CD4-positive, alpha-beta T cell (primary cell): ENCODE data around the gene ARFGEF2. TPM values are rescaled to one million over a fixed set of nuclear protein-coding genes. Genes with fewer than 3 reads are reported as not detected.

Experiments
- ATAC-seq: fragments of 200-7000 bp; cut with Tn5 transposase; one replicate; pipeline ENCODE4 v1.10.0; 2022; ENCODE audit warnings: mild to moderate bottlenecking; ENCODE audit not compliant: poor library complexity
- CTCF ChIA-PET: fragments of 350-600 bp; sonication (Branson Sonifier 250); formaldehyde crosslinking; loops from one replicate; lab custom pipeline; 2021; ENCODE audit warnings: antibody characterized with exemption, inconsistent platforms; lab: Charles Lee
- POLR2A ChIA-PET: fragments of 350-600 bp; sonication (Branson Sonifier 250); formaldehyde crosslinking; loops from one replicate; lab custom pipeline; 2021; ENCODE audit warnings: antibody characterized with exemption, inconsistent platforms; lab: Charles Lee
- DNase-seq, 14 experiments: peaks; one replicate each; pipeline ENCODE4 v3.0.0-alpha.2; 2013 to 2020; ENCODE audit warnings: mixed read lengths in 2 of 14
- H3K27ac ChIP-seq, 2 donors: one replicate each; pipeline versions ENCODE4 v1.5.1 to v1.7.0; 2013; ENCODE audit warnings: low read length in 2 of 2, low read depth in 1 of 2, mild to moderate bottlenecking in 1 of 2
- H3K27me3 ChIP-seq, 2 experiments: 1 replicate in 1 of 2; 2 replicates in 1 of 2; pipeline versions ENCODE4 v1.6.1 to v1.7.0; 2013; ENCODE audit warnings: low read length in 2 of 2, control low read depth in 1 of 2, mild to moderate bottlenecking in 1 of 2, moderate library complexity in 1 of 2; ENCODE audit not compliant: insufficient read depth in 2 of 2, control insufficient read depth in 1 of 2
- H3K36me3 ChIP-seq: one replicate; pipeline ENCODE4 v1.6.1; 2013; ENCODE audit warnings: low read length, control low read depth; ENCODE audit not compliant: insufficient read depth
- H3K4me1 ChIP-seq: one replicate; pipeline ENCODE4 v1.6.1; 2013; ENCODE audit warnings: low read length, control low read depth; ENCODE audit not compliant: insufficient read depth
- H3K4me3 ChIP-seq: one replicate; pipeline ENCODE4 v1.5.1; 2013; ENCODE audit warnings: mild to moderate bottlenecking, low read length, moderate library complexity
- H3K9me3 ChIP-seq, 2 experiments: 1 replicate in 1 of 2; 2 replicates in 1 of 2; pipeline versions ENCODE4 v1.6.1 to v1.7.0; 2013; ENCODE audit warnings: low read length in 2 of 2, mild to moderate bottlenecking in 2 of 2, control low read depth in 1 of 2, moderate library complexity in 1 of 2; ENCODE audit not compliant: control insufficient read depth in 1 of 2, insufficient read depth in 1 of 2
- H3K27ac Mint-ChIP-seq: one replicate; pipeline ENCODE4 v1.8.0; 2020; ENCODE audit warnings: mixed read lengths
- H3K27me3 Mint-ChIP-seq: one replicate; pipeline ENCODE4 v1.8.0; 2021; ENCODE audit warnings: mixed read lengths
- H3K36me3 Mint-ChIP-seq: one replicate; pipeline ENCODE4 v1.8.0; 2021; ENCODE audit warnings: low read depth, mixed read lengths
- H3K4me1 Mint-ChIP-seq: one replicate; pipeline ENCODE4 v1.8.0; 2021; ENCODE audit warnings: low read depth, mixed read lengths
- H3K4me3 Mint-ChIP-seq: one replicate; pipeline ENCODE4 v1.8.0; 2020; ENCODE audit warnings: mild to moderate bottlenecking, mixed read lengths
- H3K9me3 Mint-ChIP-seq: one replicate; pipeline ENCODE4 v1.8.0; 2020; ENCODE audit warnings: mixed read lengths
- CTCF ChIP-seq: fragments of 200-600 bp; IDR thresholded peaks from one replicate; pipeline ENCODE4 v1.8.0; 2022; ENCODE audit warnings: antibody characterized with exemption, mild to moderate bottlenecking
- intact Hi-C, 2 experiments: fragments of 100-400 bp; cut with DNase I in 1 of 2; cut with micrococcal nuclease in 1 of 2; formaldehyde crosslinking; loops; one replicate each; pipeline versions ENCODE4 v1.15.1 to v1.9.0; 2023 to 2025; cut with DNase I, micrococcal nuclease
- total RNA-seq, 174 experiments: library from RNA in 2 of 174; stranded (reverse) in 2 of 174; gene quantifications; one replicate each; pipeline ENCODE4 v1.2.3 and lab custom pipeline; 2021 to 2026

The ARFGEF2 gene
- total RNA-seq, 2 experiments from 2014 or later: 23.0 to 23.4 TPM

DNA sequence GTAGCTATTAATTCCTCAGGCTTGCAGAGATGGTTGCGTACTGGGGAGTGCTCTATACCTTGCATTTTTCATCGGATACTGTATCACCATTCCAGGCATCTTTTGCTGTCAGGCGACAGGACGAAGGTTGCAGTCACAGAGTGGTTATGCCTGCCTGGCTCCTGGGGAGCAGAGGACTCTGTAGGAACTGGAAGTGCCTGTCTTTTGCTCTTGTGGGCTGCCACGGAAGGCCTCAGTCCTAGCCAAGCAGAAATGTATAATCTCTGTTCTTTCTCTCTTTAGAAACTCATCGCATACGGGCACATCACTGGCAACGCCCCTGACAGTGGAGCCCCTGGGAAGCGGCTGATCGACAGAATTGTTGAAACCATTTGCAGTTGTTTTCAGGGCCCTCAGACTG is 29.5 kb downstream of the ARFGEF2 start:
- Mint-ChIP-seq H3K4me1 (no peaks in the 10 kb centered on the region), H3K9me3 (no peaks in the 10 kb centered on the region), H3K4me3 (no peak overlapping the region), H3K36me3 (peaks cover 84% of the 10 kb centered on the region), H3K27ac (no peak overlapping the region), H3K27me3 (no peaks in the 10 kb centered on the region)
- H3K27me3 ChIP-seq: no peaks in the 10 kb centered on the region
- intact Hi-C loops: no loop called here
- H3K36me3 ChIP-seq: peaks cover 72% of the 10 kb centered on the region
- no peak for ATAC-seq
- H3K4me1 ChIP-seq: no peaks in the 10 kb centered on the region
- CTCF ChIA-PET: interaction anchor here (1.6 kb wide), 1 partner anchor 293 kb away, joined by 5 read pairs; no protein-coding TSS in a partner anchor
- no peak overlapping the region for H3K4me3 ChIP-seq
- no peak overlapping the region for H3K27ac ChIP-seq
- no peaks in the 10 kb centered on the region for H3K9me3 ChIP-seq
- POLR2A ChIA-PET: no interaction called here
- TF ChIP-seq CTCF: no peak
- DNase-seq: no peak

DNA sequence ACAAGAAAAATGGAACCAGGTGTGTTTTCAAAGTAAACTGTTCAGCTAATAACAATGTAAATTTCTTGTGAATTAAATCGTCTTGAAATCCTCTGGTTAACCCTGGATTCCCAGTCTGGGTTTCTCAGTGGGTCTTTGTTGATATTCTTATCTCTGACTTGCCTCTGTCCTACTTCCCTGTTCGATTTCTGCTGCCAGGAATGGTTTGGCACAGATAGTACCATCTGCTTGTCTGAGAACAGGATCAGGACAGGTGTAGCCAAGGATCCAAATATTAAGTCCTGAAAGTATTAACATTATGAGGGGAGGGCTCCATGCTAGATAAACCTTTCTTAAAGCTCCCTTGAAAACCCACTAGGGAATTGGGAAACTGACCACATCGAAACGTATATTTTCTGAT is 30.1 kb downstream of the ARFGEF2 start:
- no peaks in the 10 kb centered on the region for H3K27me3 Mint-ChIP-seq
- no peak overlapping the region for H3K4me3 Mint-ChIP-seq
- Histone ChIP-seq H3K4me3 (no peak overlapping the region), H3K4me1 (no peaks in the 10 kb centered on the region), H3K9me3 (no peaks in the 10 kb centered on the region), H3K27me3 (no peaks in the 10 kb centered on the region), H3K27ac (no peak overlapping the region), H3K36me3 (peaks cover 77% of the 10 kb centered on the region)
- no peaks in the 10 kb centered on the region for H3K4me1 Mint-ChIP-seq
- TF ChIP-seq CTCF: no peak
- no peak overlapping the region for H3K27ac Mint-ChIP-seq
- POLR2A ChIA-PET: no interaction called here
- CTCF ChIA-PET: no interaction called here
- H3K36me3 Mint-ChIP-seq: peaks cover 84% of the 10 kb centered on the region
- ATAC-seq (no peak), DNase-seq (no peak)
- H3K9me3 Mint-ChIP-seq: no peaks in the 10 kb centered on the region
- intact Hi-C loops: no loop called here

DNA sequence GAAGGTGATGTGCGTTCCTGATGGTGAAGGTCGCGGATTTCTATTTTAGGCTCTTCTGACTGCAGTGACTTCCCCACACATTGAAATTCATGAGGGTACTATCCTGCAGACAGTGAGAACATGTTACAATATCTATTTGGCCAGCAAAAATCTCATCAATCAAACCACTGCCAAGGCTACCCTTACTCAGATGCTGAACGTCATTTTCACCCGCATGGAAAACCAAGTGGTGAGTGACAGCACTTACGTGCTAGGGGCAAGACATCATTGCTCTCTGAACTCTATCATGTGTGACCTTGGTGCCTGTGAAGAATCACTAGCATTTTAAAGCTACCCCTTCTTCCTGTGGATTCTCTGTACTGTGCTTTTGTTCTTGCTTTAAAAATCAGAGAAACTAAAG is 31.1 kb downstream of the ARFGEF2 start:
- peaks cover 94% of the 10 kb centered on the region for H3K36me3 Mint-ChIP-seq
- DNase-seq: no peak
- H3K27me3 ChIP-seq: no peaks in the 10 kb centered on the region
- intact Hi-C loops: no loop called here
- no peak overlapping the region for H3K4me3 ChIP-seq
- H3K27ac ChIP-seq: no peak overlapping the region
- H3K36me3 ChIP-seq: peaks cover 87% of the 10 kb centered on the region
- ATAC-seq: no peak
- H3K4me1 ChIP-seq: no peaks in the 10 kb centered on the region
- ChIA-PET POLR2A (no interaction called here), CTCF (no interaction called here)
- no peaks in the 10 kb centered on the region for H3K4me1 Mint-ChIP-seq
- no peak overlapping the region for H3K27ac Mint-ChIP-seq
- no peak overlapping the region for H3K4me3 Mint-ChIP-seq
- no peaks in the 10 kb centered on the region for H3K27me3 Mint-ChIP-seq
- H3K9me3 ChIP-seq: no peaks in the 10 kb centered on the region
- TF ChIP-seq CTCF: no peak
- no peaks in the 10 kb centered on the region for H3K9me3 Mint-ChIP-seq
